GM20000 (cell line): Measurements from ENCODE around the gene LEFTY1.
A peak's percentile ranks its signal among the peaks of the same experiment; 100 is the strongest.

Experiments
- DNase-seq: peaks from one replicate; pipeline ENCODE4 v3.0.0; 2012; ENCODE audit warnings: low spot score
- CTCF ChIP-seq: IDR thresholded peaks from 2 replicates; pipeline ENCODE4 v1.5.1; 2012; ENCODE audit warnings: mild to moderate bottlenecking, control low read depth; ENCODE audit errors: extremely low read depth, missing control alignments

Gene LEFTY1

GRCh38 chr1:225911191-225912130, 22.5 kb upstream of the LEFTY1 start:
- peak; percentile 85 for DNase-seq

GRCh38 chr1:225909477-225909876, 20.5 kb upstream of the LEFTY1 start:
- no peak for DNase-seq
- no peak for TF ChIP-seq CTCF

More at GRCh38 chr1:225911191-225912130, 22.5 kb upstream of the LEFTY1 start:
- TF ChIP-seq CTCF = peak; percentile 74

- no peak for TF ChIP-seq CTCF
- DNase-seq = no peak
Observed at GRCh38 chr1:225908773-225909172, 19.8 kb upstream of the LEFTY1 start.

GRCh38 chr1:225908013-225908640, 19.2 kb upstream of the LEFTY1 start:
- DNase-seq = no peak
- no peak for TF ChIP-seq CTCF

GRCh38 chr1:225907341-225907740, 18.4 kb upstream of the LEFTY1 start:
- DNase-seq = no peak
- TF ChIP-seq CTCF = no peak

GRCh38 chr1:225906467-225906866, 17.5 kb upstream of the LEFTY1 start:
- no peak for DNase-seq
- TF ChIP-seq CTCF = no peak

- TF ChIP-seq CTCF = no peak
- DNase-seq = no peak
Observed at GRCh38 chr1:225903623-225904022, 14.7 kb upstream of the LEFTY1 start.
